Retinal pigment epithelial cell (primary cell): ENCODE results near the gene DDB1.

Experiments
- DNase-seq: peaks from one replicate; pipeline ENCODE4 v3.0.0-alpha.2; 2010; ENCODE audit warnings: low read depth
- H3K4me3 ChIP-seq: 2 replicates; pipeline ENCODE4 v1.5.1; 2011; ENCODE audit warnings: mild to moderate bottlenecking, low read length, control low read depth, moderate library complexity
- TF ChIP-seq, protein P1 (sequence below): conservative IDR thresholded peaks from 2 replicates; pipeline ENCODE4 v1.5.1; 2011; ENCODE audit warnings: low read depth, low read length, control low read depth, inconsistent platforms

DDB1 gene

DNA sequence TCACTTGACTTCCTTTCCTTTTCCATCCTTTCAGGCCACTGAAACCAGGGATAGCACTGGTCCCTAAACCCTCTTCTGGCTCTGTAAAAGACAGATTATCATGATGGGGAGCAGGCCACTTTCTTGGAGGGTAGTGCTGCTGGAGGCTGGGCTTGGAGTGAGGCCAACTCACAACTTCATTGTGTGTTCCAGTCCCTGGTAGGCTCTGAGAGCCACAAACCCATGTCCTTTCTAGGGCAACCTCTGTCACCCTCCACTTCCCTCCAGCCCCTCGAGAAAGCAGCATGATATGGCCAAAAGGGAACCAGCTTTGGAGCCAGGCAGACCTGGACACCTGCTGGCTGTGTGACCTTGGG lies 2.4 kb upstream of the DDB1 start:
- no peak for DNase-seq
- H3K4me3 ChIP-seq: no peak overlapping the region
- TF ChIP-seq, protein P1, sequence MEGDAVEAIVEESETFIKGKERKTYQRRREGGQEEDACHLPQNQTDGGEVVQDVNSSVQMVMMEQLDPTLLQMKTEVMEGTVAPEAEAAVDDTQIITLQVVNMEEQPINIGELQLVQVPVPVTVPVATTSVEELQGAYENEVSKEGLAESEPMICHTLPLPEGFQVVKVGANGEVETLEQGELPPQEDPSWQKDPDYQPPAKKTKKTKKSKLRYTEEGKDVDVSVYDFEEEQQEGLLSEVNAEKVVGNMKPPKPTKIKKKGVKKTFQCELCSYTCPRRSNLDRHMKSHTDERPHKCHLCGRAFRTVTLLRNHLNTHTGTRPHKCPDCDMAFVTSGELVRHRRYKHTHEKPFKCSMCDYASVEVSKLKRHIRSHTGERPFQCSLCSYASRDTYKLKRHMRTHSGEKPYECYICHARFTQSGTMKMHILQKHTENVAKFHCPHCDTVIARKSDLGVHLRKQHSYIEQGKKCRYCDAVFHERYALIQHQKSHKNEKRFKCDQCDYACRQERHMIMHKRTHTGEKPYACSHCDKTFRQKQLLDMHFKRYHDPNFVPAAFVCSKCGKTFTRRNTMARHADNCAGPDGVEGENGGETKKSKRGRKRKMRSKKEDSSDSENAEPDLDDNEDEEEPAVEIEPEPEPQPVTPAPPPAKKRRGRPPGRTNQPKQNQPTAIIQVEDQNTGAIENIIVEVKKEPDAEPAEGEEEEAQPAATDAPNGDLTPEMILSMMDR: no peak

DNA sequence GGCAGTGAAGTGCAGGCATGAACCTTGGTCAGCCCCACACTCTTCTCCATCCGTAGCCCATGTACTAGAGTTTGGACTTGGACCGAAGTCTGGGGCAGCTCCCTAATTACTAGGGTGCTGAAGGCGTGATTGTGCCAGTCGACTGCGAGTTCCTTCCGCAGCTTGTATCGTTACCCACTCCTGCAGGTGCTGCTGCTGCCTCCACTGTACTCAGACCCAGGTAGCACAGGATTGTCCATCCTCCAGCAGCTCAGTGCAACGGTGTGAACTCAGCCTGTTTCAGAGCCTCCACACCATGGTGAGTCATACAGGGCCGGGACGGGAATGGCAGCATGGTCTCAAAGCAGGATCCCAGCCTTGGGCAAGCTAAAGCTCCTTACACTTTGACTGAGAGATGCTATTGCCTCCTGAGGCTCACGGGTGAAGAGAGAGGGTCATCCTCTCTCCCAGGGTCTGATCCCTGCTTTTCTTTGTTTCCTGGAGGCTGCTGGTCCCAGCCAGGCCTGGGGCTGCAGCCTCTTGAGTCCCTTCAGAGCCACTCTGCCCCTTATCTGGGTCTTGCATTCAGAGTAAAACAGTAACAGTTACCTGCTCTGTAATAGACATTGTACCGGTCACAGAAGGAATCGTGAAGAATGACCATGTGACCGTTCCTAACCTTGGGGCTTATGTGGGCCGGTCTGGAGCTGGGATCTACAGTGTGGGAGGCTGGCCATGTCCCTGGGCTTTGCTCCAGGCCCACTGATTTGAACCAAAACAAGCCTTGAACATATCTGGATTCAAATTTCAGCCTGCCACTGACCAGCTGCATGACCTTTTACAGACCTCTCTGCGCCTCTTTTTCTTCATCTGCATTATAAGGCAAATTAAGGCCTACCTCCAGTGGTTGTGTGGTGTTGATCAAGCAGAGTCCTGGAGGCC lies 1.8 kb upstream of the DDB1 start:
- peak; percentile 29 for DNase-seq
- TF ChIP-seq, protein P1: no peak
- no peak overlapping the region for H3K4me3 ChIP-seq

DNA sequence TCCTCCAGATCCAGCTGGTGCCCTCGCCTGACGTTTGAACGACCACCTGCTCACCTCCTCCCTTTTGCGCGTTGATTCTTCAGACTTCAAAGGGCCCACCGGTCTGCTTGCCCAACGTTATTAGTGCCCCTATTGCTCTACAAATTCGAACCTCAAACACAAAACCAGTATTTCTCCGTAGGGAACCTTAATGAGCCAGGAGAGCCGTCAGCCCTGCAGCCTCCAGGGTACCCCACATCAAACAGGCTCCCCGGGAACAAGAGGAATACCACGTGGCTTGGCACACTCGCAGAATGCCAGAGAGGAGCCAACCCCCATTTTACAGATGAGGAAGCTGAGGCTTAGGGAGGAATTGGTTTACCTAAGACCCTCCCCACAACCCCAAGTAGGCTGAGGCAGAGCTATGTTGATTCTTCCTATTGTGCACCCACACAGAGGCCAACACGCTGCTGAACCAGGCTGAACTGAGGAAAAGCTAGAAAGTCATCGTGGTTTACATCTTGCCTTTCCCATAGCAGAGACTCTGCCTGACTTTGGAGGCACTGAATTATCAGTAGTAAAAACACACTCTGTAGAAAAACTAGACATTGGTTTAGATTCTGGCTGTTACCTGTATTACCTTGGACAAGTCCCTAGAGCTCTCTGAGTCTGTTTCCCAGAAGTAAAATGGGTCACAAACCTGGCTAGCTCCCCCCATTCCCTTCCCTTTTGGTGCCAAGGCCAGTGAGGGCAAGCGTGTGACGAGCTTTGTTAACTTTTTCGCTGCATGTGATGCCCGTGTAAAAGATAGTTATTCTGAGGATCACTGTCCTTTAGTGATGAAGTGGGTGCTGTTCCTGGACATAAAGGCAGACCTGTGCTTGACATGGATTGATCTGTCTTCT lies 887 bp upstream of the DDB1 start:
- no peak for DNase-seq
- peak overlapping the region; percentile 92 for H3K4me3 ChIP-seq
- TF ChIP-seq, protein P1: no peak

DNA sequence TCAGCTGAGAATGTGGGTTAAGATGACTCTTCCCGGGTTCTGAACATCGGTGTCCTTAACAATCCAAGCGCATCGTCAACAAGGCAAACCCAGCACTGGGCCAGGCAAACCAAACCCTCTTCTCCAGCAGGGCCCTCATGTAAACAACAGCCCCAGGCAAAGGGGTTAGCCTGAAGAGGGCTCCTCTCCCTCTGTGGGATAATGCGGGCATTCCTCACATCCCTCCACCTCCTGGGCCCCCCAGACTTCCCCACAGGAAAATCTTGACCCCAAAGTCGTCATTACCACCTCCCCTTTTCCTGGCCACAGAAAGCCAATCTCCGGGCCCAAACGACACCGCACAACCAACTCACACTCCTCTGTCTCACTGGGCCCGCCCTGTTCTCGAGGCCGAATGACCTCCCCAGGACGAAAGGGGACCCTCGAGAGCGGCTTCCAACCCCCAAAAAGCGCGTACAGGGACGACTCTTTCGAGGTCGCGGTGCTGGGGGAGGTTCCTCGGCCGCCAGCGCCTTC lies 566 bp downstream of the DDB1 start:
- TF ChIP-seq, protein P1: no peak
- peak overlapping the region; percentile 92 for H3K4me3 ChIP-seq
- DNase-seq: no peak

DNA sequence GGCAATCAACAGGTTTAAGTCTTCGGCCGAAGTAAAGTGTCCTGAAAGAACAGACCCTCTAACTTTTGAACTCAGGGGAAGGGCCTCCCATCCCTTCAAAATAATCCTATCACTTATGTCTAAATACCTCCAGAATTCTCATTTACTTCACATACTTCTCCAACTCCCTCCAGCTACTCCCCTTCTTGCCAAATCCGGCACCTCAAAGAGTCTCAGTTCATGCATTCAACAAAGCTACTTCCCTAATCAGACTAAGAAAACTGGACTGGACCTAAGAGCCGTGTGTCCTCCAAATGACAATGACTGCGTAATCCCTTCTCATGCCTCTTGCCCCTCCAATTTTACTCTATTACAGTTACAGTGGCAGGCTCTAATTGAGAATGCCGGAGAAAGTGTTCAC lies 1.3 kb downstream of the DDB1 start:
- peak overlapping the region; percentile 92 for H3K4me3 ChIP-seq
- DNase-seq: no peak

DNA sequence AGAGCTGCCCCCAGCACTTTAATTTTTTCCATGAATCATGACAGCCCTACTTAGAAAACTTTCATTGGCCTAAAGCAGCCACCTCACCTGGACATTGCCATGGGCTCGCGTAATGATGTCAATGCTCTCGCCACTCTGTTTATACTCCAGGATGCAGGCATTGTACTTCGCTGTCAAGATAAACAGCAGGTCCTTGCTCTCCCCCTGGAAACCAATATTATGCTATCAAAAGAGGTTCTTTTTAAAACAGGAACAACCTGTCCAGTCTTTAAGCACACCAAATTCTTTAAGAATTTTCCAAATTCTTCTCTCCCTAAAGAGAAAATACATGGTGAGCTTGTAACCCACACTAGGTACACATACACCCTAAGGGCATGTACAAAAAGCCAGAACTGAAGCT lies 3.0 kb downstream of the DDB1 start:
- TF ChIP-seq, protein P1: no peak
- DNase-seq: no peak
- H3K4me3 ChIP-seq: no peak overlapping the region

More for the DNA sequence above, 1.3 kb downstream of the DDB1 start:
- TF ChIP-seq, protein P1: no peak
